SK-N-SH treated with all-trans-retinoic acid at 6 μM for 48 hours (cell line): Measurements from ENCODE around the gene ATG2A.

Experiments
- ATAC-seq: fragments of 200-7000 bp; cut with Tn5 transposase; 3 replicates; pipeline ENCODE4 v1.9.1; 2020; ENCODE audit warnings: mild to moderate bottlenecking, moderate library complexity
- ARNTL ChIP-seq: fragments of 450-650 bp; formaldehyde crosslinking; IDR thresholded peaks from 2 replicates; pipeline ENCODE4 v1.5.0; 2020; ENCODE audit warnings: low read depth, mild to moderate bottlenecking, moderate library complexity, borderline replicate concordance
- CSDC2 ChIP-seq: fragments of 250-450 bp; sonication (Bioruptor Pico); IDR thresholded peaks from 2 replicates; pipeline ENCODE4 v1.5.0; 2020; ENCODE audit warnings: mild to moderate bottlenecking, moderate library complexity
- CSRNP3 ChIP-seq: fragments of 250-450 bp; sonication (Bioruptor Pico); IDR thresholded peaks from 2 replicates; pipeline ENCODE4 v1.5.1; 2021; ENCODE audit warnings: mild to moderate bottlenecking, moderate library complexity
- ESRRG ChIP-seq: fragments of 250-450 bp; sonication (Bioruptor Pico); IDR thresholded peaks from 2 replicates; pipeline ENCODE4 v1.6.1; 2021; ENCODE audit warnings: mild to moderate bottlenecking
- GLIS3 ChIP-seq: fragments of 250-450 bp; sonication (Bioruptor Pico); IDR thresholded peaks from 2 replicates; pipeline ENCODE4 v1.5.0; 2020; ENCODE audit warnings: mild to moderate bottlenecking, moderate library complexity
- OSR1 ChIP-seq: fragments of 250-450 bp; sonication (Bioruptor Pico); IDR thresholded peaks from 2 replicates; pipeline ENCODE4 v1.8.0; 2022; ENCODE audit warnings: moderate library complexity, mild to moderate bottlenecking, inconsistent platforms
- PATZ1 ChIP-seq: fragments of 250-450 bp; sonication (Bioruptor Pico); IDR thresholded peaks from 2 replicates; pipeline ENCODE4 v1.8.0; 2020; ENCODE audit warnings: mild to moderate bottlenecking, moderate library complexity, borderline replicate concordance
- PPARA ChIP-seq: fragments of 250-450 bp; sonication (Bioruptor Pico); IDR thresholded peaks from 2 replicates; pipeline ENCODE4 v1.5.0; 2020; ENCODE audit warnings: mild to moderate bottlenecking, borderline replicate concordance
- RARB ChIP-seq: fragments of 250-450 bp; sonication (Bioruptor Pico); IDR thresholded peaks from 2 replicates; pipeline ENCODE4 v1.8.0; 2021; ENCODE audit warnings: mild to moderate bottlenecking, moderate library complexity
- SNAI2 ChIP-seq: fragments of 250-450 bp; sonication (Bioruptor Pico); IDR thresholded peaks from 2 replicates; pipeline ENCODE4 v1.5.0; 2020; ENCODE audit warnings: mild to moderate bottlenecking, moderate library complexity
- TCF4 ChIP-seq: fragments of 250-450 bp; sonication (Bioruptor Pico); IDR thresholded peaks from 2 replicates; pipeline ENCODE4 v1.8.0; 2021; ENCODE audit warnings: mild to moderate bottlenecking, moderate library complexity, borderline replicate concordance
- TOX ChIP-seq: fragments of 250-450 bp; sonication (Bioruptor Pico); IDR thresholded peaks from 2 replicates; pipeline ENCODE4 v1.8.0; 2021; ENCODE audit warnings: mild to moderate bottlenecking, moderate library complexity, borderline replicate concordance
- TSHZ2 ChIP-seq: fragments of 250-450 bp; sonication (Bioruptor Pico); IDR thresholded peaks from 2 replicates; pipeline ENCODE4 v1.5.0; 2020; ENCODE audit warnings: mild to moderate bottlenecking, moderate library complexity
- ZC3H10 ChIP-seq: fragments of 250-450 bp; sonication (Bioruptor Pico); IDR thresholded peaks from 2 replicates; pipeline ENCODE4 v1.5.1; 2021; ENCODE audit warnings: mild to moderate bottlenecking, moderate library complexity
- ZFP3 ChIP-seq: fragments of 250-450 bp; sonication (Bioruptor Pico); IDR thresholded peaks from 2 replicates; pipeline ENCODE4 v1.5.0; 2020; ENCODE audit warnings: mild to moderate bottlenecking, moderate library complexity
- ZNF565 ChIP-seq: fragments of 450-650 bp; formaldehyde crosslinking; conservative IDR thresholded peaks from 2 replicates; pipeline ENCODE4 v1.5.0; 2020; ENCODE audit warnings: low read depth, mild to moderate bottlenecking, moderate library complexity

The ATG2A gene

GRCh38 chr11:64909653-64910343 lies 7.2 kb downstream of the ATG2A start:
- ATAC-seq: no peak
- TF ChIP-seq TOX (CRISPR knock-in tag): no peak
- no peak for TF ChIP-seq SNAI2
- TF ChIP-seq GLIS3 (CRISPR knock-in tag): no peak
- TF ChIP-seq TCF4: no peak
- TF ChIP-seq ESRRG (CRISPR knock-in tag): no peak
- no peak for TF ChIP-seq RARB (CRISPR knock-in tag)
- TF ChIP-seq CSRNP3 (CRISPR knock-in tag): no peak
- no peak for TF ChIP-seq ZC3H10 (CRISPR knock-in tag)
- no peak for TF ChIP-seq ARNTL (CRISPR knock-in tag)
- TF ChIP-seq, all 23 proteins: peak for 0

- TF ChIP-seq PATZ1 (CRISPR knock-in tag): no peak
- no peak for TF ChIP-seq TCF4
- TF ChIP-seq CSDC2 (CRISPR knock-in tag): no peak
- no peak for TF ChIP-seq PPARA (CRISPR knock-in tag)
- TF ChIP-seq SNAI2: no peak
- TF ChIP-seq ZNF565 (CRISPR knock-in tag): no peak
- no peak for TF ChIP-seq OSR1 (CRISPR knock-in tag)
- no peak for TF ChIP-seq ARNTL (CRISPR knock-in tag)
- no peak for TF ChIP-seq CSRNP3 (CRISPR knock-in tag)
- TF ChIP-seq ZFP3 (CRISPR knock-in tag): no peak
- no peak for TF ChIP-seq TOX (CRISPR knock-in tag)
- no peak for ATAC-seq
These were observed 8.2 kb downstream of the ATG2A start for GRCh38 chr11:64908766-64909165.

- ATAC-seq: no peak
- TF ChIP-seq PATZ1 (CRISPR knock-in tag) (no peak), ARNTL (CRISPR knock-in tag) (no peak), TSHZ2 (no peak), ZFP3 (CRISPR knock-in tag) (no peak), RARB (CRISPR knock-in tag) (no peak), ZNF565 (CRISPR knock-in tag) (no peak)
These were observed 10.7 kb downstream of the ATG2A start for GRCh38 chr11:64906314-64906635.
